ENCODE data around the gene DAD1. TPM values are rescaled to one million over a fixed set of nuclear protein-coding genes. Genes with fewer than 3 reads are reported as not detected.
A peak's percentile ranks its signal among the peaks of the same experiment; 100 is the strongest.
"Not testable (repeated sequence)": the region's sequence is repeated elsewhere in the genome, so short reads cannot be mapped to it uniquely, and the experiment has no call there.

The DAD1 gene
- total and polyA plus RNA-seq, 3 experiments from 2014 or later, result 329 to 622 (median 353) TPM

DNA sequence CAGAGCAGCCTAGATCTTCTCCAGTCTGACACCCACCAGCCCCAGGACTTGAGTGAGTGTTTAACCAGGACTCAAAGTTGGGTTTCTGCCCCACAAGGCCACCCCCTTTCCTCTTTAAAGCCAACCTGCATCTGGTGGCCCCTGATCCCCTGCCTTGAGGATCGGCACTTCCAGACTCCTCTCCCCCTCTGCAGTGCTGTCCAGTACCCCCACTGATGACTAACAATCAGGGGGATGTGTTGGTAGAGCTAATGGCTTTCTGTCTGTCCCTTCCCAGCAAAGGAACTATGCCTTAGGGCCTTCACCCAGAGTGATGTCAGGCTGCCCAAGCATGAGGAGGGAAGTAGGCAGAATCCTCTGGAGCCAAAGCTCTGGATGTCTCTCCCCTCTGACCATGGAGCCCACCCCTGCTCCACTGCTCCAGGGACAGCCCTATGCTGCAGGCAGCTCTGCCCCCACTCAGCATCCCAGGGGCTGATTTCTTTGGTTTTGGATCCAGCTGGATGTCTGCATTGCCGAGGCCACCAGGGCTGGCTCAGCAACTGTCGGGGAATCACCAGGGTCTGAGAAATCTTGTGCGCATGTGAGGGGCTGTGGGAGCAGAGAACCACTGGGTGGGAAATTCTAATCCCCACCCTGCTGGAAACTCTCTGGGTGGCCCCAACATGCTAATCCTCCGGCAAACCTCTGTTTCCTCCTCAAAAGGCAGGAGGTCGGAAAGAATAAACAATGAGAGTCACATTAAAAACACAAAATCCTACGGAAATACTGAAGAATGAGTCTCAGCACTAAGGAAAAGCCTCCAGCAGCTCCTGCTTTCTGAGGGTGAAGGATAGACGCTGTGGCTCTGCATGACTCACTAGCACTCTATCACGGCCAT, 42.9 kb downstream of the DAD1 start:
- Histone ChIP-seq H3K4me1 (ENCODE audit: insufficient read depth, low read length) (peaks cover 98% of the 10 kb centered on the region), H3K27me3 (ENCODE audit: insufficient read depth, low read length, poor library complexity, severe bottlenecking) (no peaks in the 10 kb centered on the region), H3K9me3 (ENCODE audit: low read length) (no peaks in the 10 kb centered on the region), H3K4me3 (ENCODE audit: low read length) (peak overlapping the region; percentile 49), H3K36me3 (ENCODE audit: insufficient read depth, low read length) (peaks cover 92% of the 10 kb centered on the region), H3K27ac (ENCODE audit: low read depth, low read length) (peak overlapping the region; percentile 66)
- ChIA-PET POLR2A (interaction anchor here (0.5 to 13.3 kb wide), 7 partner anchors 6 to 1282 kb away, joined by 3 to 285 read pairs (median 56); no protein-coding TSS in a partner anchor), CTCF (interaction anchor here (1.0 to 13.0 kb wide), 9 partner anchors 8 to 549 kb away, joined by 3 to 338 read pairs (median 5); no protein-coding TSS in a partner anchor)
- DNase-seq, result peak in 2 of 5 donors; percentile 40 to 60
- peaks cover 81 to 95% (median 83%) of the 10 kb centered on the region in 3 donors for H3K36me3 Mint-ChIP-seq
- peak overlapping the region; percentile 79 to 93 (median 84) for H3K4me3 Mint-ChIP-seq
- H3K4me1 Mint-ChIP-seq, result peaks cover 95 to 100% (median 99%) of the 10 kb centered on the region in 3 donors
- peak overlapping the region; percentile 88 to 100 (median 100) for H3K27ac Mint-ChIP-seq
- peaks cover 0 to 3% of the 10 kb centered on the region in 2 donors for H3K27me3 Mint-ChIP-seq
- no peaks in the 10 kb centered on the region for H3K9me3 Mint-ChIP-seq

DNA sequence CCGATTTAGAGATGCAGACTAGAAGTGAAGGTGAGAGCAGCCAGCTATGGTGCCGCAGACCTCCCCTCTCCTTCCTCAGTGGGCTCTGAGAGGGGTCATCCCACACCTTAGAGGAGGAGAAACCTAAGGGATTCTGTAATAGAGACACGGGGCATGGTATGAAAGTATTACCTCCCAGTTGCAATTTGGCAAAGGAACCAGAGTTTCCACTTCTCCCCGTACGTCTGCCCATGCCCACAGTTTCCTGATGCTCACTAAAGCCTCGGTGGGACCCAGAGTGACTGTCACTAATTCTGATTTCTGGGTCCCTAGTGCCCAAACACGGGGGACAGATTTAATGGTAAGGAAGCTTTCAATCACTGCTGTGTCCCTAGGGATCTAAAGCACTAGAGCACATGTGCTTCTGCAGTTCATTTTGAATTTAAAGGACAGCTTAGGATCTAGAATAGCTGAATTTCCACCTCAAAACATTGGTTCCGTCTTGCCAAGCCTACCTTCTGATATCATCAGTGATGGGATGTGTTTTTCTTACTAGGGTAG, 44.1 kb downstream of the DAD1 start:
- Histone ChIP-seq H3K4me3 (ENCODE audit: low read length) (peak overlapping the region; percentile 49), H3K36me3 (ENCODE audit: insufficient read depth, low read length) (peaks cover 92% of the 10 kb centered on the region), H3K4me1 (ENCODE audit: insufficient read depth, low read length) (peaks cover 98% of the 10 kb centered on the region), H3K27me3 (ENCODE audit: insufficient read depth, low read length, poor library complexity, severe bottlenecking) (no peaks in the 10 kb centered on the region), H3K27ac (ENCODE audit: low read depth, low read length) (peak overlapping the region; percentile 66), H3K9me3 (ENCODE audit: low read length) (no peaks in the 10 kb centered on the region)
- Mint-ChIP-seq H3K9me3 (no peaks in the 10 kb centered on the region), H3K4me3 (peak overlapping the region; percentile 79 to 93 (median 84)), H3K27me3 (peaks cover 0 to 3% of the 10 kb centered on the region in 2 donors), H3K36me3 (peaks cover 77 to 95% (median 79%) of the 10 kb centered on the region in 3 donors), H3K27ac (peak overlapping the region; percentile 88 to 100 (median 100)), H3K4me1 (peaks cover 95 to 100% (median 99%) of the 10 kb centered on the region in 3 donors)
- CTCF ChIA-PET, result interaction anchor here (1.0 to 13.0 kb wide), 6 partner anchors 11 to 39 kb away, joined by 3 to 338 read pairs (median 28); no protein-coding TSS in a partner anchor
- DNase-seq, result no peak
- POLR2A ChIA-PET, result interaction anchor here (0.9 to 13.3 kb wide), 6 partner anchors 8 to 32 kb away, joined by 3 to 285 read pairs (median 31); no protein-coding TSS in a partner anchor

DNA sequence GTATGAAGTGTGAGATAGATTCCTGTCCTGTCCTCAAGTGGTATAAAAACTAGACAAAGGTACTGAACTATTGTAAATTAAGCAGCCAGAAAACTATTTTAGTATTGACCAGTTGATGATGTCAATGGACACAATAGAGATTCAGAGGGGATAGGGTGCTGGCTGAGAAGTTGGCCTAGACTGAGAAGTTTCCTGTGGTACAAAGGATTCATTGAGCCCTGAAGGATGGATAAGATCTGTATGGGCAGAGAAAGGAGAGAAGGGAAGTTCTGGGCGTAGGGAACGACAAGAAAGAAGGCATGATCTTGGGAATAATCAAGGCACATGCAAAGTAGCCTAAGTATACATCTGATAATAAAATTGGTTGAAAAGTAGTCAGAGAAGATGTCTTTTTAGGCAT, 44.6 kb downstream of the DAD1 start:
- peak overlapping the region; percentile 79 to 93 (median 84) for H3K4me3 Mint-ChIP-seq
- Histone ChIP-seq H3K4me1 (ENCODE audit: insufficient read depth, low read length) (peaks cover 98% of the 10 kb centered on the region), H3K36me3 (ENCODE audit: insufficient read depth, low read length) (peaks cover 92% of the 10 kb centered on the region), H3K9me3 (ENCODE audit: low read length) (no peaks in the 10 kb centered on the region), H3K27ac (ENCODE audit: low read depth, low read length) (peak overlapping the region; percentile 66), H3K27me3 (ENCODE audit: insufficient read depth, low read length, poor library complexity, severe bottlenecking) (no peaks in the 10 kb centered on the region), H3K4me3 (ENCODE audit: low read length) (peak overlapping the region; percentile 49)
- H3K27ac Mint-ChIP-seq, result peak overlapping the region; percentile 88 to 100 (median 100)
- no peak for DNase-seq
- ChIA-PET CTCF (interaction anchor here (1.6 to 13.0 kb wide), 4 partner anchors 11 to 23 kb away, joined by 5 to 338 read pairs (median 58); no protein-coding TSS in a partner anchor), POLR2A (interaction anchor here (1.3 to 13.3 kb wide), 4 partner anchors 8 to 15 kb away, joined by 5 to 258 read pairs (median 31); no protein-coding TSS in a partner anchor)
- H3K36me3 Mint-ChIP-seq, result peaks cover 77 to 95% (median 79%) of the 10 kb centered on the region in 3 donors
- H3K9me3 Mint-ChIP-seq, result no peaks in the 10 kb centered on the region
- H3K4me1 Mint-ChIP-seq, result peaks cover 95 to 100% (median 99%) of the 10 kb centered on the region in 3 donors
- H3K27me3 Mint-ChIP-seq, result peaks cover 0 to 3% of the 10 kb centered on the region in 2 donors

DNA sequence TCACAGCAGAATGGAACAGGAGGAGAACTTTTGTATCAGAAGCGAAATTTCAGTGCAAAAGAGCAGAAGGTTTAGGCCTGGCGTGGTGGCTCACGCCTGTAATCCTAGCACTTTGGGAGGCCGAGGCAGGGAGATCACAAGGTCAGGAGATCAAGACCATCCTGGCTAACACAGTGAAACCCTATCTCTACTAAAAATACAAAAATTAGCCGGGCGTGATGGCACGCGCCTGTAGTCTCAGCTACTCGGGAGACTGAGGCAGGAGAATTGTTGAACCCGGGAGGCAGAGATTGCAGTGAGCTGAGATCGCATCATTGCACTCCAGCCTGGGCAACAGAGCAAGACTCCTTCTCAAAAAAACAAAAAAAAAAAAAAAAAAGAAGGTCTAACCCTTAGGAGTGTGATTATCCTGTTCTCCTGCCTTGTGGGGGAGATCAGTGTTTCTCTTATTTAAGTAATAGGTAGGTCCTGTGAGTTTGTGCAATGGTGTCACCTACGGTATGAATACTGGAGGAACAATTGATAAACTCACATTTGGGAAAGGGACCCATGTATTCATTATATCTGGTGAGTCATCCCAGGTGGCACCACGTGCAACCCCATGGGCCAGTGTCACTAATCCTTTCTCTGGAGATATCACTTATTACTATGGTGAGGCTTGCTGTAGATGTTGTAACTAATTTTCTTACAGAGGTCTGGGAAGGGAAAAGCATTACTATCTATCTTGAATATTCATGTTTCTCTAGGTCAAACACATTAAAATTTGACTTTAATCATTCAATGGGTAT, 45.3 kb downstream of the DAD1 start:
- Histone ChIP-seq H3K4me3 (ENCODE audit: low read length) (peak overlapping the region; percentile 49), H3K27ac (ENCODE audit: low read depth, low read length) (peak overlapping the region; percentile 66), H3K4me1 (ENCODE audit: insufficient read depth, low read length) (peaks cover 98% of the 10 kb centered on the region), H3K36me3 (ENCODE audit: insufficient read depth, low read length) (peaks cover 92% of the 10 kb centered on the region)
- peaks cover 76 to 95% (median 79%) of the 10 kb centered on the region in 3 donors for H3K36me3 Mint-ChIP-seq
- H3K27me3 ChIP-seq (ENCODE audit: insufficient read depth, low read length, poor library complexity, severe bottlenecking); H3K9me3 ChIP-seq (ENCODE audit: low read length); DNase-seq; H3K9me3 Mint-ChIP-seq; H3K27me3 Mint-ChIP-seq: not testable (repeated sequence)
- peak overlapping the region; percentile 79 to 93 (median 84) for H3K4me3 Mint-ChIP-seq
- ChIA-PET CTCF (interaction anchor here (3.0 to 8.2 kb wide), 2 partner anchors 7 to 12 kb away, joined by 24 to 68 read pairs; no protein-coding TSS in a partner anchor), POLR2A (interaction anchor here (0.7 to 7.8 kb wide), 4 partner anchors 8 to 506 kb away, joined by 3 to 187 read pairs (median 6); no protein-coding TSS in a partner anchor)
- peak overlapping the region; percentile 88 to 100 (median 100) for H3K27ac Mint-ChIP-seq
- peaks cover 95 to 100% (median 99%) of the 10 kb centered on the region in 3 donors for H3K4me1 Mint-ChIP-seq

DNA sequence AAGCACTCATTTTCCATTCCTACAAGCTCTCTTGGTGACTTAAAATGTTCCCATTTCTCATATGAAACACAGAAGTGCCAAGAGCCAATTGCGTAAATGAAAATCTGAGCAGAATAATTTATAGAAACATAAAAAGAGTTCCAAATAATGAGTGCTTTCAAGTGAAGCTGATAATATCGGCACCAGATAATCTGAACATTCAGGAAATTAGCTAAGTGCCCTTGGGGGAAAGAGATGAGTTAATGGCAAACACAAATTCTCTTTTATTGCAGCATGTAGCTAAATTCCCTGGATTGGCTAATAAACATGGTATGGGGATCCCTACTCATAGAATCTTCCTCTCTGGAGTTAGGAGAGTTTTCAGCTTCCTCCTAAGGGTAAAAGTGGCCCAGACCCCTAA, 46.7 kb downstream of the DAD1 start:
- H3K27me3 Mint-ChIP-seq, result no peaks in the 10 kb centered on the region
- H3K9me3 ChIP-seq (ENCODE audit: low read length), result no peaks in the 10 kb centered on the region
- H3K9me3 Mint-ChIP-seq, result no peaks in the 10 kb centered on the region
- no peaks in the 10 kb centered on the region for H3K27me3 ChIP-seq (ENCODE audit: insufficient read depth, low read length, poor library complexity, severe bottlenecking)
- DNase-seq, result no peak
- H3K27ac Mint-ChIP-seq, result peak overlapping the region; percentile 88 to 100 (median 98)
- peaks cover 99% of the 10 kb centered on the region for H3K4me1 ChIP-seq (ENCODE audit: insufficient read depth, low read length)
- ChIA-PET CTCF (interaction anchor here (1.4 to 8.2 kb wide), 7 partner anchors 9 to 545 kb away, joined by 4 to 68 read pairs (median 17); no protein-coding TSS in a partner anchor), POLR2A (interaction anchor here (0.5 to 7.8 kb wide), 18 partner anchors 9 to 902 kb away, joined by 3 to 187 read pairs (median 4); partner anchors contain the start of gene DAD1)
- peak overlapping the region; percentile 60 for H3K4me3 ChIP-seq (ENCODE audit: low read length)
- peak overlapping the region; percentile 81 to 93 (median 85) for H3K4me3 Mint-ChIP-seq
- H3K27ac ChIP-seq (ENCODE audit: low read depth, low read length), result peak overlapping the region; percentile 10
- H3K4me1 Mint-ChIP-seq, result peaks cover 97 to 100% (median 100%) of the 10 kb centered on the region in 3 donors
- H3K36me3 Mint-ChIP-seq, result peaks cover 71 to 97% (median 77%) of the 10 kb centered on the region in 3 donors
- peaks cover 95% of the 10 kb centered on the region for H3K36me3 ChIP-seq (ENCODE audit: insufficient read depth, low read length)

DNA sequence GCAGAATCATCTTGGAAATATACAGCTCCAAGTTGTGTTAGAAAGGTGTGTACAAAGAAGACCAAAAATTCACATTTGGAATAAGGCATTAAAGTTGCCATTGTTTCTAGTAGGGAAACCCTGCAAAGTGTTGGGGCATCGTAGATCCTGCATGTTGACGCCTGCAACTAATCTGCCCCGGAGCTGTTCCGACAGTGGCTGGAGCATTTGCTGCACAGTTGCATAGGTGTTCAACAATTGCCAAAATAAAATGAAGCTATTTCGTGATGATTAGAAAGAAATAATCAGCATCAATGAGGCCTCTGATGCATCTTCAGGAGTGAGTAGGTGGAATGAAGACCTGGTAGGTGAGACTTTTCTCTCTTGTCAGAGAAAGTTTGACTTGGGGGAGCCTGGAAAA, 47.3 kb downstream of the DAD1 start:
- Mint-ChIP-seq H3K9me3 (no peaks in the 10 kb centered on the region), H3K4me1 (peaks cover 97 to 100% (median 100%) of the 10 kb centered on the region in 3 donors), H3K36me3 (peaks cover 73 to 97% (median 76%) of the 10 kb centered on the region in 3 donors), H3K27me3 (no peaks in the 10 kb centered on the region), H3K27ac (peak overlapping the region; percentile 88 to 100 (median 98)), H3K4me3 (peak overlapping the region; percentile 81 to 93 (median 85))
- CTCF ChIA-PET, result interaction anchor here (1.4 to 8.2 kb wide), 8 partner anchors 8 to 563 kb away, joined by 4 to 68 read pairs (median 12); no protein-coding TSS in a partner anchor
- Histone ChIP-seq H3K27me3 (ENCODE audit: insufficient read depth, low read length, poor library complexity, severe bottlenecking) (no peaks in the 10 kb centered on the region), H3K4me3 (ENCODE audit: low read length) (peak overlapping the region; percentile 60), H3K36me3 (ENCODE audit: insufficient read depth, low read length) (peaks cover 95% of the 10 kb centered on the region), H3K9me3 (ENCODE audit: low read length) (no peaks in the 10 kb centered on the region), H3K4me1 (ENCODE audit: insufficient read depth, low read length) (peaks cover 99% of the 10 kb centered on the region), H3K27ac (ENCODE audit: low read depth, low read length) (peak overlapping the region; percentile 35)
- POLR2A ChIA-PET, result interaction anchor here (0.5 to 7.8 kb wide), 16 partner anchors 9 to 901 kb away, joined by 3 to 187 read pairs (median 4); partner anchors contain the start of gene DAD1
- no peak for DNase-seq
